ENCODE measurements around the gene SUGT1.
"Not testable (repeated sequence)": the region's sequence is repeated elsewhere in the genome, so short reads cannot be mapped to it uniquely, and the experiment has no call there.

The SUGT1 gene

GRCh38 chr13:52712385-52712784 is 59.7 kb downstream of the SUGT1 start:
- Histone ChIP-seq H3K36me3 (ENCODE audit: insufficient read depth, low read length) (no peaks in the 10 kb centered on the region), H3K27me3 (ENCODE audit: control insufficient read depth in 1 of 2, insufficient read depth in 2 of 2, low read length in 2 of 2) (no peaks in the 10 kb centered on the region), H3K4me1 (ENCODE audit: insufficient read depth, low read length) (no peaks in the 10 kb centered on the region), H3K27ac (ENCODE audit: low read depth, low read length) (no peak overlapping the region), H3K4me3 (ENCODE audit: low read depth in 1 of 2, low read length in 2 of 2) (no peak overlapping the region), H3K9ac (ENCODE audit: low read length) (no peak overlapping the region), H3K9me3 (ENCODE audit: low read length) (no peaks in the 10 kb centered on the region)

DNA sequence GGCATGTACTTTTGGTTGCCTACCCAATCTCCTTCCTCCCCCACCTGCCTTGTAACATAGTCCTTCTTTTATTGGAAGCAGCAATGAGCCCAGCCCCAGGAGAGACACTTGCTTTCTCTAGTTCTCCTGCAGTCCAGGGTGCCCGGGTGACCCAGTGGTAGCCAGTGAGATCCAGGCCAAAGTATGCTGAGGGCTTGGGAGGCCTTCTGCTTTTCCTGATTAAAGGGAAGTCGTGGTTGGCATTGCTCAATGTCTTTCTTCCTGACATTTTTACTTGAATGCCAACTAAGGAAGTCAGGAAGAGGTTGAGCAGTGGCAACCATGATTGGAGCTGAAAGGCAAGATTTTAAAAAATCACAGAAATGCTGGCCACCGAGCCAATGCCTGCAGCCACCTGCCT is 61.3 kb downstream of the SUGT1 start:
- Histone ChIP-seq H3K36me3 (ENCODE audit: insufficient read depth, low read length) (no peaks in the 10 kb centered on the region), H3K9me3 (ENCODE audit: low read length) (no peaks in the 10 kb centered on the region), H3K27me3 (ENCODE audit: control insufficient read depth in 1 of 2, insufficient read depth in 2 of 2, low read length in 2 of 2) (no peaks in the 10 kb centered on the region), H3K4me3 (ENCODE audit: low read depth in 1 of 2, low read length in 2 of 2) (no peak overlapping the region), H3K4me1 (ENCODE audit: insufficient read depth, low read length) (no peaks in the 10 kb centered on the region), H3K27ac (ENCODE audit: low read depth, low read length) (no peak overlapping the region), H3K9ac (ENCODE audit: low read length) (no peak overlapping the region)

DNA sequence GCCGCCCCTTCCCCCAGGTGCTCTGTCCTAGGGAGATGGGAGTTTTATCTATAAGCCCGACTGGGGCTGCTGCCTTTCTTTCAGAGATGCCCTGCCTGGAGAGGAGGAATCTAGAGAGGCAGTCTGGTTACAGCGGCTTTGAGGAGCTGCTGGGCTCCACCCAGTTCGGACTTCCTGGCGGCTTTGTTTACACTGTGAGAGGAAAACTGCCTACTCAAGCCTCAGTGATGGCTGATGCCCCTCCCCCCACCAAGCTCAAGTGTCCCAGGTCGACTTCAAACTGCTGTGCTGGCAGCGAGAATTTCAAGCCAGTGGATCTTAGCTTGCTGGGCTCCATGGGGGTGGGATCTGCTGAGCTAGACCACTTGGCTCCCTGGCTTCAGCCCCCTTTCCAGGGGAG is 68.3 kb downstream of the SUGT1 start:
- H3K9ac ChIP-seq (ENCODE audit: low read length), result not testable (repeated sequence)

DNA sequence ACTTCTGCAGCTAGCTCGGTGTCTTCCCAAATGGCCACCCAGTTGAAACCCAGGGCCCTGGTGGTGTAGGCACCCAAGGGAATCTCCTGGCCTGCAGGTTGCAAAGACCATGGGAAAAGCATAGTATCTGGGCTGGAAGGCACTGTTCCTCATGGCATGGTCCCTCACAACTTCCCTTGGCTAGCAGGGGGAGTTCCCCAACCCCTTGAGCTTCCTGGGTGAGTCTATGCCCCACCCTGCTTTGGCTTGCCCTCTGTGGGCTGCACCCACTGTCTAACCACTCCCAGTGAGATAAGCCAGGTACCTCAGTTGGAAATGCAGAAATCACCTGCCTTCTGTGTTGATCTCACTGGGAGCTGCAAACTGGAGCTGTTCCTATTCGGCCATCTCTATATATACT is 68.7 kb downstream of the SUGT1 start:
- not testable (repeated sequence) for H3K4me1 ChIP-seq (ENCODE audit: insufficient read depth, low read length); H3K36me3 ChIP-seq (ENCODE audit: insufficient read depth, low read length); H3K4me3 ChIP-seq (ENCODE audit: low read depth in 1 of 2, low read length in 2 of 2); H3K27me3 ChIP-seq (ENCODE audit: control insufficient read depth in 1 of 2, insufficient read depth in 2 of 2, low read length in 2 of 2); H3K9me3 ChIP-seq (ENCODE audit: low read length); H3K27ac ChIP-seq (ENCODE audit: low read depth, low read length); H3K9ac ChIP-seq (ENCODE audit: low read length)

More for the DNA sequence above, 68.3 kb downstream of the SUGT1 start:
- not testable (repeated sequence) for H3K27ac ChIP-seq (ENCODE audit: low read depth, low read length); H3K4me3 ChIP-seq (ENCODE audit: low read depth in 1 of 2, low read length in 2 of 2); H3K27me3 ChIP-seq (ENCODE audit: control insufficient read depth in 1 of 2, insufficient read depth in 2 of 2, low read length in 2 of 2); H3K4me1 ChIP-seq (ENCODE audit: insufficient read depth, low read length); H3K9me3 ChIP-seq (ENCODE audit: low read length); H3K36me3 ChIP-seq (ENCODE audit: insufficient read depth, low read length)

GRCh38 chr13:52723181-52723580 is 70.5 kb downstream of the SUGT1 start:
- Histone ChIP-seq H3K4me3 (ENCODE audit: low read depth in 1 of 2, low read length in 2 of 2) (no peak overlapping the region), H3K9ac (ENCODE audit: low read length) (no peak overlapping the region), H3K27me3 (ENCODE audit: control insufficient read depth in 1 of 2, insufficient read depth in 2 of 2, low read length in 2 of 2) (no peaks in the 10 kb centered on the region), H3K9me3 (ENCODE audit: low read length) (no peaks in the 10 kb centered on the region), H3K4me1 (ENCODE audit: insufficient read depth, low read length) (no peaks in the 10 kb centered on the region), H3K27ac (ENCODE audit: low read depth, low read length) (no peak overlapping the region), H3K36me3 (ENCODE audit: insufficient read depth, low read length) (no peaks in the 10 kb centered on the region)

DNA sequence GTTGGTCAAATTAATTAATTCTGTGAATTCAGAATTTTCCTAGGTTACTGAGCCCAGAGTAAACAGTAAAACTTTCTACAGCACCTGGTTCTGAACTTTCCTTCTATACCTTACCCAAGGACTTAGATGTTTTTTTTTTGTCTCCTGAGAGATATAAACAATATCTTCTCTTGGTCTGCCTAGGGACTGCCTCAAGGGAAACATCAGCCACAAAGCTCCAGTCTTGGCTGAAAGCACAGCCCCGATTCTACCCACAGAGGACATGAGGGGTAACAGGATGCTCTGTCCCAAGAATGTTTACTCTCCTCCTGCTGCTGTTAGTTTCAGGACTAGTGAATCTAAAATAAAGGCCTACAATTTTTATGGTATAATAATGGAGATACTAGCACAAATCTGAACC is 72.7 kb downstream of the SUGT1 start:
- no peak overlapping the region for H3K27ac ChIP-seq (ENCODE audit: low read depth, low read length)
- no peak overlapping the region for H3K4me3 ChIP-seq (ENCODE audit: low read depth in 1 of 2, low read length in 2 of 2)
- H3K9ac ChIP-seq (ENCODE audit: low read length), result no peak overlapping the region
- no peaks in the 10 kb centered on the region for H3K4me1 ChIP-seq (ENCODE audit: insufficient read depth, low read length)
- H3K36me3 ChIP-seq (ENCODE audit: insufficient read depth, low read length), result no peaks in the 10 kb centered on the region
- no peaks in the 10 kb centered on the region for H3K27me3 ChIP-seq (ENCODE audit: control insufficient read depth in 1 of 2, insufficient read depth in 2 of 2, low read length in 2 of 2)
- no peaks in the 10 kb centered on the region for H3K9me3 ChIP-seq (ENCODE audit: low read length)

- H3K27ac ChIP-seq (ENCODE audit: low read depth, low read length), result no peak overlapping the region
- no peaks in the 10 kb centered on the region for H3K4me1 ChIP-seq (ENCODE audit: insufficient read depth, low read length)
- H3K9ac ChIP-seq (ENCODE audit: low read length), result no peak overlapping the region
- no peaks in the 10 kb centered on the region for H3K36me3 ChIP-seq (ENCODE audit: insufficient read depth, low read length)
- no peaks in the 10 kb centered on the region for H3K27me3 ChIP-seq (ENCODE audit: control insufficient read depth in 1 of 2, insufficient read depth in 2 of 2, low read length in 2 of 2)
- H3K4me3 ChIP-seq (ENCODE audit: low read depth in 1 of 2, low read length in 2 of 2), result no peak overlapping the region
- H3K9me3 ChIP-seq (ENCODE audit: low read length), result no peaks in the 10 kb centered on the region
Observed at GRCh38 chr13:52726258-52726657, 73.6 kb downstream of the SUGT1 start.

GRCh38 chr13:52734075-52734623 is 81.5 kb downstream of the SUGT1 start:
- Histone ChIP-seq H3K9me3 (ENCODE audit: low read length) (no peaks in the 10 kb centered on the region), H3K36me3 (ENCODE audit: insufficient read depth, low read length) (no peaks in the 10 kb centered on the region), H3K27me3 (ENCODE audit: control insufficient read depth in 1 of 2, insufficient read depth in 2 of 2, low read length in 2 of 2) (peaks cover 7 to 15% of the 10 kb centered on the region in 2 donors), H3K27ac (ENCODE audit: low read depth, low read length) (no peak overlapping the region), H3K4me3 (ENCODE audit: low read depth in 1 of 2, low read length in 2 of 2) (no peak overlapping the region), H3K4me1 (ENCODE audit: insufficient read depth, low read length) (no peaks in the 10 kb centered on the region), H3K9ac (ENCODE audit: low read length) (no peak overlapping the region)

DNA sequence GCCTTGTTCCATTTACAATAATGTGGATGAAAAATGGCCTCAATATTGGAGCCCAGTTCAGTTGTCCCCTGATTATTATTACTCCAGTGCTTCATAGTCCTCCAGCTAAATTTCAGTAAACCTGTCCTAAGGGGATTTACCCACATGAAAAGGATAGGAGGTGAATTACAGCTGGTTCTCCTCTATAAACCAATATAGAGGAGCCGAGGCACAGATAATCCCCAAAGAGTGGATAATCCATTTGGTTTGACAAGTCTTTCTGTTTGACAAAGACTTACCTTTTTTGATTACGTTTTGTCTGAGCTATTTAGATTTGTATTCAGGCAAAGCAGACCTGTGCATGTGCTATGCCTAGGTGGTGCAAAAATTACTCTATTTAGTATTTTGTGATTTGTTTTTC is 84.3 kb downstream of the SUGT1 start:
- Histone ChIP-seq H3K4me3 (ENCODE audit: low read depth in 1 of 2, low read length in 2 of 2) (no peak overlapping the region), H3K4me1 (ENCODE audit: insufficient read depth, low read length) (no peaks in the 10 kb centered on the region), H3K36me3 (ENCODE audit: insufficient read depth, low read length) (no peaks in the 10 kb centered on the region), H3K27ac (ENCODE audit: low read depth, low read length) (no peak overlapping the region), H3K9me3 (ENCODE audit: low read length) (no peaks in the 10 kb centered on the region), H3K27me3 (ENCODE audit: control insufficient read depth in 1 of 2, insufficient read depth in 2 of 2, low read length in 2 of 2) (peaks cover 12 to 29% of the 10 kb centered on the region in 2 donors), H3K9ac (ENCODE audit: low read length) (no peak overlapping the region)

GRCh38 chr13:52737451-52737850 is 84.8 kb downstream of the SUGT1 start:
- Histone ChIP-seq H3K9me3 (ENCODE audit: low read length) (no peaks in the 10 kb centered on the region), H3K27me3 (ENCODE audit: control insufficient read depth in 1 of 2, insufficient read depth in 2 of 2, low read length in 2 of 2) (peaks cover 12 to 29% of the 10 kb centered on the region in 2 donors), H3K27ac (ENCODE audit: low read depth, low read length) (no peak overlapping the region), H3K9ac (ENCODE audit: low read length) (no peak overlapping the region), H3K4me3 (ENCODE audit: low read depth in 1 of 2, low read length in 2 of 2) (no peak overlapping the region), H3K4me1 (ENCODE audit: insufficient read depth, low read length) (no peaks in the 10 kb centered on the region), H3K36me3 (ENCODE audit: insufficient read depth, low read length) (no peaks in the 10 kb centered on the region)

DNA sequence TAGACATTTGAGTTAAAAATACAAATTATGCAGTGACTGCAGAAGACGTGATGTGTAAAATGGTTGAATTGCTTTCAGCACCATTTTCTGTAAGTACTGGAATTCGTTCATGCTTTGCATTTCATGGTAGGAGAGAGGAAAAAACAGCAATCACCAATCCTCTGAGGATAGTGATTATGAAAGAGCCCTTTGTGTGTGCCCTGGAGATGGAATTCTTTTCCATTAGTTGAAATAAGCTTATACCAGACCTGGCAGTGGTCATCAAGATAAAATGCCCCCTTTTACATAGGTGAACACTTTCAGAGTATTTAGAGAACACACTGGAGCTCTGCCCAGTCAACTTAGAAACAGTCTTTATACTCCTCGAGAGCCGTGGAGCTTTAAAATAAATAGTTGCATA is 85.3 kb downstream of the SUGT1 start:
- H3K9me3 ChIP-seq (ENCODE audit: low read length), result no peaks in the 10 kb centered on the region
- no peak overlapping the region for H3K27ac ChIP-seq (ENCODE audit: low read depth, low read length)
- H3K4me1 ChIP-seq (ENCODE audit: insufficient read depth, low read length), result no peaks in the 10 kb centered on the region
- no peaks in the 10 kb centered on the region for H3K36me3 ChIP-seq (ENCODE audit: insufficient read depth, low read length)
- no peak overlapping the region for H3K9ac ChIP-seq (ENCODE audit: low read length)
- H3K4me3 ChIP-seq (ENCODE audit: low read depth in 1 of 2, low read length in 2 of 2), result no peak overlapping the region
- H3K27me3 ChIP-seq (ENCODE audit: control insufficient read depth in 1 of 2, insufficient read depth in 2 of 2, low read length in 2 of 2), result peaks cover 12 to 29% of the 10 kb centered on the region in 2 donors

GRCh38 chr13:52738719-52739467 is 86.3 kb downstream of the SUGT1 start:
- H3K4me1 ChIP-seq (ENCODE audit: insufficient read depth, low read length), result no peaks in the 10 kb centered on the region
- H3K27me3 ChIP-seq (ENCODE audit: control insufficient read depth in 1 of 2, insufficient read depth in 2 of 2, low read length in 2 of 2), result peaks cover 12 to 29% of the 10 kb centered on the region in 2 donors
- H3K9ac ChIP-seq (ENCODE audit: low read length), result no peak overlapping the region

More at GRCh38 chr13:52738719-52739467, 86.3 kb downstream of the SUGT1 start:
- H3K4me3 ChIP-seq (ENCODE audit: low read depth in 1 of 2, low read length in 2 of 2), result peak overlapping the region; percentile 29 to 38
- no peaks in the 10 kb centered on the region for H3K9me3 ChIP-seq (ENCODE audit: low read length)
- no peak overlapping the region for H3K27ac ChIP-seq (ENCODE audit: low read depth, low read length)
- H3K36me3 ChIP-seq (ENCODE audit: insufficient read depth, low read length), result no peaks in the 10 kb centered on the region
